HEK293 (cell line): ENCODE results near the gene DOK1.

Experiments used
- CTCF ChIA-PET: fragments of 350-600 bp; formaldehyde crosslinking; extraction: SDS; loops from one replicate; lab custom pipeline; 2021; ENCODE audit warnings: antibody characterized with exemption; lab: Yijun Ruan, JAX
- POLR2A ChIA-PET: fragments of 300-600 bp; formaldehyde crosslinking; extraction: SDS; loops from one replicate; lab custom pipeline; 2020; ENCODE audit warnings: antibody characterized with exemption, inconsistent platforms; lab: Yijun Ruan, JAX
- H3K27ac ChIP-seq: fragments of 200-500 bp; sonication (Bioruptor generic); 2 replicates; pipeline ENCODE4 v1.5.1; 2014; ENCODE audit warnings: low read depth, low read length, control low read depth, inconsistent platforms; ENCODE audit errors: extremely low read depth
- H3K36me3 ChIP-seq, 2 experiments: fragments of 200-500 bp in 1 of 2; sonication (Bioruptor generic) in 1 of 2; 1 replicate in 1 of 2; 2 replicates in 1 of 2; pipeline ENCODE4 v1.5.1; 2014 to 2017; ENCODE audit warnings: inconsistent platforms in 2 of 2, low read length in 2 of 2; ENCODE audit not compliant: control insufficient read depth in 2 of 2, insufficient read depth in 1 of 2
- H3K4me1 ChIP-seq: fragments of 200-500 bp; sonication (Bioruptor generic); 2 replicates; pipeline ENCODE4 v1.5.1; 2014; ENCODE audit warnings: mild to moderate bottlenecking, low read length, inconsistent platforms; ENCODE audit not compliant: control insufficient read depth, insufficient read depth
- H3K4me3 ChIP-seq: 2 replicates; pipeline ENCODE4 v1.5.1; 2011; ENCODE audit warnings: low read depth, mild to moderate bottlenecking, control low read depth, low read length, moderate library complexity
- H3K9me3 ChIP-seq: fragments of 200-500 bp; sonication (Bioruptor generic); 2 replicates; pipeline ENCODE4 v1.5.1; 2014; ENCODE audit warnings: low read depth, low read length, inconsistent platforms; ENCODE audit not compliant: control insufficient read depth, insufficient read depth
- EGR2 ChIP-seq: fragments of 450-650 bp; formaldehyde crosslinking; IDR thresholded peaks from 2 replicates; pipeline ENCODE4 v1.5.1; 2016; ENCODE audit warnings: low read depth, missing biosample characterization, missing genetic modification characterization
- WT1 ChIP-seq: fragments of 450-650 bp; formaldehyde crosslinking; IDR thresholded peaks from 2 replicates; pipeline ENCODE4 v1.5.1; 2016; ENCODE audit warnings: missing biosample characterization, missing genetic modification characterization
- ZNF19 ChIP-seq: fragments of 450-650 bp; formaldehyde crosslinking; IDR thresholded peaks from 2 replicates; pipeline ENCODE4; 2016; ENCODE audit warnings: missing biosample characterization, missing genetic modification characterization, low read depth
- ZNF223 ChIP-seq: fragments of 450-650 bp; formaldehyde crosslinking; IDR thresholded peaks from 2 replicates; pipeline ENCODE4 v1.5.1; 2016; ENCODE audit warnings: missing biosample characterization, missing genetic modification characterization
- ZNF248 ChIP-seq: fragments of 450-650 bp; formaldehyde crosslinking; IDR thresholded peaks from 2 replicates; pipeline ENCODE4 v1.5.1; 2017; ENCODE audit warnings: missing biosample characterization, missing genetic modification characterization
- ZNF366 ChIP-seq: fragments of 450-650 bp; formaldehyde crosslinking; conservative IDR thresholded peaks from 2 replicates; pipeline ENCODE4 v1.5.1; 2016; ENCODE audit warnings: missing biosample characterization, missing genetic modification characterization
- ZNF514 ChIP-seq: fragments of 450-650 bp; formaldehyde crosslinking; IDR thresholded peaks from 2 replicates; pipeline ENCODE4 v1.5.1; 2016; ENCODE audit warnings: missing biosample characterization, missing genetic modification characterization
- ZNF629 ChIP-seq: fragments of 450-650 bp; formaldehyde crosslinking; IDR thresholded peaks from 2 replicates; pipeline ENCODE4 v1.5.1; 2017; ENCODE audit warnings: missing biosample characterization, missing genetic modification characterization
- ZNF670 ChIP-seq: fragments of 450-650 bp; formaldehyde crosslinking; IDR thresholded peaks from 2 replicates; pipeline ENCODE4 v1.5.1; 2016; ENCODE audit warnings: missing biosample characterization, missing genetic modification characterization, low read depth
- TF ChIP-seq, protein P1 (sequence below): fragments of 450-650 bp; formaldehyde crosslinking; IDR thresholded peaks from 2 replicates; pipeline ENCODE4 v1.5.1; 2016; ENCODE audit warnings: missing biosample characterization, missing genetic modification characterization
- TF ChIP-seq, protein P2 (sequence below): fragments of 450-650 bp; formaldehyde crosslinking; IDR thresholded peaks from 2 replicates; pipeline ENCODE4 v1.5.1; 2017; ENCODE audit warnings: missing biosample characterization, missing genetic modification characterization
- TF ChIP-seq, protein P3 (sequence below): fragments of 450-650 bp; formaldehyde crosslinking; IDR thresholded peaks from 2 replicates; pipeline ENCODE4 v1.5.1; 2017; ENCODE audit warnings: missing biosample characterization, missing genetic modification characterization
- TF ChIP-seq, protein P4 (sequence below): fragments of 450-650 bp; formaldehyde crosslinking; IDR thresholded peaks from 2 replicates; pipeline ENCODE4 v1.5.1; 2017; ENCODE audit warnings: missing biosample characterization, mild to moderate bottlenecking, missing genetic modification characterization, moderate library complexity
- TF ChIP-seq, protein P5 (sequence below): fragments of 450-650 bp; formaldehyde crosslinking; IDR thresholded peaks from 2 replicates; pipeline ENCODE4 v1.5.1; 2016; ENCODE audit warnings: missing biosample characterization, missing genetic modification characterization, low read depth

The DOK1 gene

DNA sequence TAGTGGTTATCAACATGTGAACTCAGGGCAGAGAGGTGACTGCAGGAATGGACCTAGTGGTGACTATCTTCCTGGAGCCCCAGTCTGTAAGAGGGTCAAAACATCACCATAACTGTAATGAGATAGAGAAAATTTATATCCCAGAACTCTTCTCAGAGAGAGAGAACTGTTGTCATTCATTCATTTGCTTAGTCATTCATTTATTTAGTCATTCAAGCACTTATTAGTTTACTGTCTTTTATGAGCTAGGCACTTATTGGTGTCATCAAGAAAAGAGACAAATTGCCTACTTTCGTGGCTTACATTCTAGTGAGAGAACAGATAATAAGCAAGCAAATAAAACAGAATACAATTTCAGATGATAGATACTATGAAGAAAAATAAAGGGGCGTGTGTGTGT is 34.1 kb downstream of the DOK1 start (continued):
- TF ChIP-seq, protein P1, sequence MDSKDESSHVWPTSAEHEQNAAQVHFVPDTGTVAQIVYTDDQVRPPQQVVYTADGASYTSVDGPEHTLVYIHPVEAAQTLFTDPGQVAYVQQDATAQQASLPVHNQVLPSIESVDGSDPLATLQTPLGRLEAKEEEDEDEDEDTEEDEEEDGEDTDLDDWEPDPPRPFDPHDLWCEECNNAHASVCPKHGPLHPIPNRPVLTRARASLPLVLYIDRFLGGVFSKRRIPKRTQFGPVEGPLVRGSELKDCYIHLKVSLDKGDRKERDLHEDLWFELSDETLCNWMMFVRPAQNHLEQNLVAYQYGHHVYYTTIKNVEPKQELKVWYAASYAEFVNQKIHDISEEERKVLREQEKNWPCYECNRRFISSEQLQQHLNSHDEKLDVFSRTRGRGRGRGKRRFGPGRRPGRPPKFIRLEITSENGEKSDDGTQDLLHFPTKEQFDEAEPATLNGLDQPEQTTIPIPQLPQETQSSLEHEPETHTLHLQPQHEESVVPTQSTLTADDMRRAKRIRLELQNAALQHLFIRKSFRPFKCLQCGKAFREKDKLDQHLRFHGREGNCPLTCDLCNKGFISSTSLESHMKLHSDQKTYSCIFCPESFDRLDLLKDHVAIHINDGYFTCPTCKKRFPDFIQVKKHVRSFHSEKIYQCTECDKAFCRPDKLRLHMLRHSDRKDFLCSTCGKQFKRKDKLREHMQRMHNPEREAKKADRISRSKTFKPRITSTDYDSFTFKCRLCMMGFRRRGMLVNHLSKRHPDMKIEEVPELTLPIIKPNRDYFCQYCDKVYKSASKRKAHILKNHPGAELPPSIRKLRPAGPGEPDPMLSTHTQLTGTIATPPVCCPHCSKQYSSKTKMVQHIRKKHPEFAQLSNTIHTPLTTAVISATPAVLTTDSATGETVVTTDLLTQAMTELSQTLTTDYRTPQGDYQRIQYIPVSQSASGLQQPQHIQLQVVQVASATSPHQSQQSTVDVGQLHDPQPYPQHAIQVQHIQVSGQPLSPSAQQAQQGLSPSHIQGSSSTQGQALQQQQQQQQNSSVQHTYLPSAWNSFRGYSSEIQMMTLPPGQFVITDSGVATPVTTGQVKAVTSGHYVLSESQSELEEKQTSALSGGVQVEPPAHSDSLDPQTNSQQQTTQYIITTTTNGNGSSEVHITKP (tag by site-specific recombination): no peak
- TF ChIP-seq ZNF248 (tag by site-specific recombination) (no peak), ZNF514 (tag by site-specific recombination) (no peak), ZNF629 (tag by site-specific recombination) (no peak), ZNF670 (tag by site-specific recombination) (no peak), ZNF19 (tag by site-specific recombination) (no peak)

DNA sequence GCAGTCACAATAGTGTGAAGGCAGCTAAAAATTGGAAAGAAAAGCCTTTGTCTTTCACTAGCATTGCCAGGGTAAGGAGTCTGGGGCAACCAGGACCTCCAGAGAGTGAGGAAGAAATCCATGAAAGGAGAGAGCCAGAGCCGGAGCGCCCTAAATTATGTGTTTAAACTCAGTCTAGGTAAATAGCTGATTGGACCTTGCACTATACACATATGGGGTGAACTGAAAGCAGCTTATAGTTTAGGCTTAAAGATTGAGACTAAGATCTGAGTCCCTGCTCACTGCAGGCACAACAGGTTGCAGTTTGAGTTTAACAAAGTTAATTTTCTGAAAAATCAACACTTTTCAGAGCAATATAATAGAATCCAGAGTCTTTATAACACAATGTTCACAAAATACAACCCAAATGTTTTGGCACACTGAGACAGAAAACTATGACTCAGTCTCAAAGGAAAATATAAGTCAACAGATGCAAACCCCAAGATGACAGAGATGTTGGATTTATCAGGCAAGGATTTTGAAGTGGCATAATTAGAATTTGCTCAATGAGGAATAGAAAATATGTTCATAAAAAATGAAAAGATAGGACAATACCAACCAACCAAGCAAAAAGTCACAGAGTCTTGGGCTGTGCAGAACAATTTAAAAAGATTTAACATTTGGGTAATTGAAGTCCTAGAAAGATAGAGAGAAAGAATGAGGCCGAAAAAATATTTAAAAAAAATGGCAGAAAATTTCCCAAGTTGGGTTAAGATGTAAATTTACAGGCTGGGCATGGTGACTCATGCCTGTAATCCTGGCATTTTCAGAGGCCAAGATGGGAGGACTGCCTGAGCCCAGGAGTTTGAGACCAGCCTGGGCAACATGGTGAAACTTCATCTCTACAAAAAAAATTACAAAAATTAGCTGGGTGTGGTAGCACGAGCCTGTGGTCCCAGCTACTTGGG is 39.6 kb downstream of the DOK1 start:
- CTCF ChIA-PET: interaction anchor here (1.0 to 1.2 kb wide), 3 partner anchors 8 to 22 kb away, joined by 3 to 5 read pairs (median 3); no protein-coding TSS in a partner anchor
- POLR2A ChIA-PET: interaction anchor here (0.7 kb wide), 1 partner anchor 9 kb away, joined by 3 read pairs; no protein-coding TSS in a partner anchor

More for the DNA sequence above, 39.6 kb downstream of the DOK1 start:
- H3K4me3 ChIP-seq: no peak overlapping the region
- TF ChIP-seq, protein P2, sequence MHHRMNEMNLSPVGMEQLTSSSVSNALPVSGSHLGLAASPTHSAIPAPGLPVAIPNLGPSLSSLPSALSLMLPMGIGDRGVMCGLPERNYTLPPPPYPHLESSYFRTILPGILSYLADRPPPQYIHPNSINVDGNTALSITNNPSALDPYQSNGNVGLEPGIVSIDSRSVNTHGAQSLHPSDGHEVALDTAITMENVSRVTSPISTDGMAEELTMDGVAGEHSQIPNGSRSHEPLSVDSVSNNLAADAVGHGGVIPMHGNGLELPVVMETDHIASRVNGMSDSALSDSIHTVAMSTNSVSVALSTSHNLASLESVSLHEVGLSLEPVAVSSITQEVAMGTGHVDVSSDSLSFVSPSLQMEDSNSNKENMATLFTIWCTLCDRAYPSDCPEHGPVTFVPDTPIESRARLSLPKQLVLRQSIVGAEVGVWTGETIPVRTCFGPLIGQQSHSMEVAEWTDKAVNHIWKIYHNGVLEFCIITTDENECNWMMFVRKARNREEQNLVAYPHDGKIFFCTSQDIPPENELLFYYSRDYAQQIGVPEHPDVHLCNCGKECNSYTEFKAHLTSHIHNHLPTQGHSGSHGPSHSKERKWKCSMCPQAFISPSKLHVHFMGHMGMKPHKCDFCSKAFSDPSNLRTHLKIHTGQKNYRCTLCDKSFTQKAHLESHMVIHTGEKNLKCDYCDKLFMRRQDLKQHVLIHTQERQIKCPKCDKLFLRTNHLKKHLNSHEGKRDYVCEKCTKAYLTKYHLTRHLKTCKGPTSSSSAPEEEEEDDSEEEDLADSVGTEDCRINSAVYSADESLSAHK (tag by site-specific recombination): no peak
- TF ChIP-seq, protein P3, sequence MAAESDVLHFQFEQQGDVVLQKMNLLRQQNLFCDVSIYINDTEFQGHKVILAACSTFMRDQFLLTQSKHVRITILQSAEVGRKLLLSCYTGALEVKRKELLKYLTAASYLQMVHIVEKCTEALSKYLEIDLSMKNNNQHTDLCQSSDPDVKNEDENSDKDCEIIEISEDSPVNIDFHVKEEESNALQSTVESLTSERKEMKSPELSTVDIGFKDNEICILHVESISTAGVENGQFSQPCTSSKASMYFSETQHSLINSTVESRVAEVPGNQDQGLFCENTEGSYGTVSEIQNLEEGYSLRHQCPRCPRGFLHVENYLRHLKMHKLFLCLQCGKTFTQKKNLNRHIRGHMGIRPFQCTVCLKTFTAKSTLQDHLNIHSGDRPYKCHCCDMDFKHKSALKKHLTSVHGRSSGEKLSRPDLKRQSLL (tag by site-specific recombination): no peak
- TF ChIP-seq, protein P4, sequence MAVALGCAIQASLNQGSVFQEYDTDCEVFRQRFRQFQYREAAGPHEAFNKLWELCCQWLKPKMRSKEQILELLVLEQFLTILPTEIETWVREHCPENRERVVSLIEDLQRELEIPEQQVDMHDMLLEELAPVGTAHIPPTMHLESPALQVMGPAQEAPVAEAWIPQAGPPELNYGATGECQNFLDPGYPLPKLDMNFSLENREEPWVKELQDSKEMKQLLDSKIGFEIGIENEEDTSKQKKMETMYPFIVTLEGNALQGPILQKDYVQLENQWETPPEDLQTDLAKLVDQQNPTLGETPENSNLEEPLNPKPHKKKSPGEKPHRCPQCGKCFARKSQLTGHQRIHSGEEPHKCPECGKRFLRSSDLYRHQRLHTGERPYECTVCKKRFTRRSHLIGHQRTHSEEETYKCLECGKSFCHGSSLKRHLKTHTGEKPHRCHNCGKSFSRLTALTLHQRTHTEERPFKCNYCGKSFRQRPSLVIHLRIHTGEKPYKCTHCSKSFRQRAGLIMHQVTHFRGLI (tag by site-specific recombination): no peak
- TF ChIP-seq, protein P5, sequence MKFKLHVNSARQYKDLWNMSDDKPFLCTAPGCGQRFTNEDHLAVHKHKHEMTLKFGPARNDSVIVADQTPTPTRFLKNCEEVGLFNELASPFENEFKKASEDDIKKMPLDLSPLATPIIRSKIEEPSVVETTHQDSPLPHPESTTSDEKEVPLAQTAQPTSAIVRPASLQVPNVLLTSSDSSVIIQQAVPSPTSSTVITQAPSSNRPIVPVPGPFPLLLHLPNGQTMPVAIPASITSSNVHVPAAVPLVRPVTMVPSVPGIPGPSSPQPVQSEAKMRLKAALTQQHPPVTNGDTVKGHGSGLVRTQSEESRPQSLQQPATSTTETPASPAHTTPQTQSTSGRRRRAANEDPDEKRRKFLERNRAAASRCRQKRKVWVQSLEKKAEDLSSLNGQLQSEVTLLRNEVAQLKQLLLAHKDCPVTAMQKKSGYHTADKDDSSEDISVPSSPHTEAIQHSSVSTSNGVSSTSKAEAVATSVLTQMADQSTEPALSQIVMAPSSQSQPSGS (tag by site-specific recombination): no peak
- TF ChIP-seq ZNF366 (tag by site-specific recombination): no peak
- no peak for TF ChIP-seq WT1 (tag by site-specific recombination)
- TF ChIP-seq EGR2 (tag by site-specific recombination): no peak
- no peak for TF ChIP-seq ZNF223 (tag by site-specific recombination)
- no peaks in the 10 kb centered on the region for H3K9me3 ChIP-seq
- no peak overlapping the region for H3K27ac ChIP-seq
- H3K4me1 ChIP-seq: peaks cover 7% of the 10 kb centered on the region; the same call in 1 of the 2 replicates
- no peaks in the 10 kb centered on the region for H3K36me3 ChIP-seq
